Skeletal muscle satellite cell (primary cell): ENCODE measurements around the gene CHCHD10.
"Not testable (repeated sequence)": the region's sequence is repeated elsewhere in the genome, so short reads cannot be mapped to it uniquely, and the experiment has no call there.

Source experiments
- H3K27me3 ChIP-seq: 2 replicates; pipeline ENCODE4 v1.7.0; 2013; ENCODE audit warnings: low read length; ENCODE audit not compliant: control insufficient read depth, insufficient read depth
- H3K36me3 ChIP-seq: 2 replicates; pipeline ENCODE4 v1.7.0; 2013; ENCODE audit warnings: mild to moderate bottlenecking, control low read depth, low read length; ENCODE audit not compliant: insufficient read depth
- H3K4me1 ChIP-seq: 2 replicates; pipeline ENCODE4 v1.7.0; 2013; ENCODE audit warnings: low read length; ENCODE audit not compliant: control insufficient read depth, insufficient read depth
- H3K4me2 ChIP-seq: 2 replicates; pipeline ENCODE4 v1.7.0; 2013; ENCODE audit warnings: mild to moderate bottlenecking, low read length
- H3K4me3 ChIP-seq: 2 replicates; pipeline ENCODE4 v1.7.0; 2013; ENCODE audit warnings: low read length
- H3K9ac ChIP-seq: 2 replicates; pipeline ENCODE4 v1.7.0; 2013; ENCODE audit warnings: mild to moderate bottlenecking, low read depth, low read length, moderate library complexity
- H3K9me3 ChIP-seq: replicated peaks from 2 replicates; pipeline ENCODE4 v1.7.0; 2013; ENCODE audit warnings: mild to moderate bottlenecking, control low read depth, low read length

CHCHD10 gene

GRCh38 chr22:23737696-23738095 is 30.1 kb downstream of the CHCHD10 start:
- Histone ChIP-seq H3K9ac (no peak overlapping the region), H3K27me3 (no peaks in the 10 kb centered on the region), H3K36me3 (no peaks in the 10 kb centered on the region), H3K4me3 (no peak overlapping the region), H3K9me3 (no peaks in the 10 kb centered on the region), H3K4me2 (no peak overlapping the region), H3K4me1 (peaks cover 5% of the 10 kb centered on the region)

- not testable (repeated sequence) for H3K4me1 ChIP-seq, H3K36me3 ChIP-seq, H3K9ac ChIP-seq, H3K4me2 ChIP-seq, H3K4me3 ChIP-seq, H3K9me3 ChIP-seq
- peaks cover 12% of the 10 kb centered on the region for H3K27me3 ChIP-seq
Observed at GRCh38 chr22:23728108-23728507, 39.7 kb downstream of the CHCHD10 start.

GRCh38 chr22:23722724-23723123 is 45.0 kb downstream of the CHCHD10 start:
- Histone ChIP-seq H3K9me3 (no peaks in the 10 kb centered on the region), H3K4me2 (no peak overlapping the region), H3K9ac (no peak overlapping the region), H3K4me3 (no peak overlapping the region), H3K36me3 (no peaks in the 10 kb centered on the region), H3K27me3 (peaks cover 7% of the 10 kb centered on the region), H3K4me1 (no peaks in the 10 kb centered on the region)

- Histone ChIP-seq H3K36me3 (no peaks in the 10 kb centered on the region), H3K9me3 (no peaks in the 10 kb centered on the region), H3K4me1 (peaks cover 4% of the 10 kb centered on the region), H3K4me3 (no peak overlapping the region), H3K27me3 (peaks cover 5% of the 10 kb centered on the region), H3K9ac (no peak overlapping the region), H3K4me2 (no peak overlapping the region)
Observed at GRCh38 chr22:23722160-23722559, 45.6 kb downstream of the CHCHD10 start.

GRCh38 chr22:23720855-23721254 is 46.9 kb downstream of the CHCHD10 start:
- Histone ChIP-seq H3K9ac (no peak overlapping the region), H3K27me3 (no peaks in the 10 kb centered on the region), H3K4me3 (no peak overlapping the region), H3K4me2 (no peak overlapping the region), H3K36me3 (no peaks in the 10 kb centered on the region), H3K4me1 (peaks cover 11% of the 10 kb centered on the region), H3K9me3 (no peaks in the 10 kb centered on the region)

- Histone ChIP-seq H3K9me3 (no peaks in the 10 kb centered on the region), H3K36me3 (peaks cover 8% of the 10 kb centered on the region), H3K9ac (no peak overlapping the region), H3K4me2 (no peak overlapping the region), H3K4me3 (no peak overlapping the region), H3K4me1 (peaks cover 12% of the 10 kb centered on the region), H3K27me3 (no peaks in the 10 kb centered on the region)
Observed at GRCh38 chr22:23718371-23719165, 49.2 kb downstream of the CHCHD10 start.

GRCh38 chr22:23716811-23717801 is 50.7 kb downstream of the CHCHD10 start:
- peaks cover 16% of the 10 kb centered on the region for H3K36me3 ChIP-seq
- peak overlapping the region; percentile 96 for H3K4me3 ChIP-seq
- no peaks in the 10 kb centered on the region for H3K9me3 ChIP-seq
- peak overlapping the region; percentile 93 for H3K4me2 ChIP-seq
- peaks cover 12% of the 10 kb centered on the region for H3K4me1 ChIP-seq
- peak overlapping the region; percentile 85 for H3K9ac ChIP-seq
- H3K27me3 ChIP-seq: no peaks in the 10 kb centered on the region
